Measurements from ENCODE around the gene HPS1.

HPS1 gene

DNA sequence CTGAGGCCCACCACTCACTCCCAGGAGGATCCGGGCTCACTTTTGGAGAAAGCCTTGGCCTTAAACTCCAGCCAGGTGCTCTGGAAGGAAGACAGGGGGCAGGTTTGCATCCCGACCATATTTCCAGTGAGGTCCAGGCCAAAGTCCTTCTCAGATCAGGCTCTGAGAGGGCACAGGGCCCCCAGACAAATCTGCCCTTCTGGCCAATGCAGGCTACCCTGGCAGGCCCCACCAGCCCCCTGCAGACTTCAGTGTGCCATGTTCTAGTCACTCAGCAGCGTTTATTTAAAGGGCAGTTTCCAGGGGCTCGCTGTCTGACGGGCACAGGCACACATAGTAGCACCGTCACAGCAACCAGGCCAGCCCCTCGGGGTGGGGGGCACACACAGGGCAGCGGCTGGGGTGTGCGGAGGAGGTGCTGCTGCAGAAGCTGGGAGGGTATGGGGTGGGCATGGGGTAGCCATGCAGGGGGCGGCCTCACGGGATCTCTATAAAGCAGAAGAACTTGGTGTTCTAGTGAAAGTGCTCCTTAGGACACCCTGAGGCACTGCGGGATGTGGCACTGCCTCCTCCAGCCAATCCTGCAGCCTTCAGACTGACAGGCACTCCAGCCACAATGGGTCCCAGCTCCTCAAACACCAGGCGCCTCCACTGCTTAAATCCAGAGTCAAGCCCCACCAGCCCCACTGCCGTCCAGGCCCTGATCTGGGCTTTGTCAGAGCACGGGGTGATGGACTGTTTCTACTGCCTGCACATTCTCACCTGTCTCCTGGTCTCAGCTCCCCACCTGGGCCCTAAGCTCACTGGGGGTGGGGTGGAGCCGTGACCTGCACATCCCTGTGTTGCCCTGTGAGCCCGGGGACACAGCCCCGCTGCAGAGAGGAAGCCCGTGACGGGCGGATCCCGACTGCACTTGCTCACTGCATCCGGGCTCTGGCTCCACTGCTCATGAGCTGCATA is 22.2 kb downstream of the HPS1 start:
- Histone ChIP-seq H3K27ac (ENCODE audit: low read depth, low read length) (no peak overlapping the region), H3K36me3 (ENCODE audit: control insufficient read depth in 5 of 5, insufficient read depth in 5 of 5, low read length in 5 of 5) (peaks cover 13 to 95% (median 65%) of the 10 kb centered on the region in 5 donors), H3K4me1 (ENCODE audit: control insufficient read depth in 5 of 5, insufficient read depth in 5 of 5, low read length in 5 of 5) (peaks cover 0 to 2% (median 0%) of the 10 kb centered on the region in 5 donors)

DNA sequence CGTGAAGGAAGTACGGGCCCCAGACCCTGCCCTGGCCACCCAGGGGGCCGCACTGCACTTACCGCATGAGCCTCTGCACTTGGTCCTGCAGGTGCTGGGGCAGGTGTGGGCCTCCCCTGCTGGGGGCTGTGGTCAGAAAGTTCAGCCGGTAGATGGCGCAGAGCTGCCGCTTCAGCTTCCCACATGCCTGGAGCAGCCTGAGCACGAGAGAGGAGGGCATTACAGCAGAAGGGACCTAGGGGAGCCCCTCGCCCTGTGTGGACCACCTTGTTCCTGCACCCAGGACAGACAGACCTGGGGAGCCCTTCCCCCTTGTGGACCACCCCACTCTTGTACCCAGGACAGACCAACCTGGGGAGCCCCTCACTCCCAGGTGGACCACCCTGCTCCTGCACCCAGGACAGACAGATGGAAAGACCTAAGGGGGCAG is 23.0 kb downstream of the HPS1 start:
- H3K27me3 ChIP-seq (ENCODE audit: control insufficient read depth in 5 of 5, insufficient read depth in 4 of 5, low read length in 5 of 5) = no peaks in the 10 kb centered on the region
- peaks cover 13 to 98% (median 69%) of the 10 kb centered on the region in 5 donors for H3K36me3 ChIP-seq (ENCODE audit: control insufficient read depth in 5 of 5, insufficient read depth in 5 of 5, low read length in 5 of 5)
- no peaks in the 10 kb centered on the region for H3K9me3 ChIP-seq (ENCODE audit: control insufficient read depth in 5 of 5, low read length in 5 of 5)
- H3K9ac ChIP-seq (ENCODE audit: low read length in 5 of 5) = no peak overlapping the region
- H3K27ac ChIP-seq (ENCODE audit: low read depth, low read length) = no peak overlapping the region
- peaks cover 0 to 2% (median 0%) of the 10 kb centered on the region in 5 donors for H3K4me1 ChIP-seq (ENCODE audit: control insufficient read depth in 5 of 5, insufficient read depth in 5 of 5, low read length in 5 of 5)
- H3K4me3 ChIP-seq (ENCODE audit: low read depth in 1 of 5, low read length in 5 of 5) = no peak overlapping the region

More for the DNA sequence above, 22.2 kb downstream of the HPS1 start:
- no peaks in the 10 kb centered on the region for H3K9me3 ChIP-seq (ENCODE audit: control insufficient read depth in 5 of 5, low read length in 5 of 5)
- no peak overlapping the region for H3K9ac ChIP-seq (ENCODE audit: low read length in 5 of 5)
- no peak overlapping the region for H3K4me3 ChIP-seq (ENCODE audit: low read depth in 1 of 5, low read length in 5 of 5)
- H3K27me3 ChIP-seq (ENCODE audit: control insufficient read depth in 5 of 5, insufficient read depth in 4 of 5, low read length in 5 of 5) = no peaks in the 10 kb centered on the region

DNA sequence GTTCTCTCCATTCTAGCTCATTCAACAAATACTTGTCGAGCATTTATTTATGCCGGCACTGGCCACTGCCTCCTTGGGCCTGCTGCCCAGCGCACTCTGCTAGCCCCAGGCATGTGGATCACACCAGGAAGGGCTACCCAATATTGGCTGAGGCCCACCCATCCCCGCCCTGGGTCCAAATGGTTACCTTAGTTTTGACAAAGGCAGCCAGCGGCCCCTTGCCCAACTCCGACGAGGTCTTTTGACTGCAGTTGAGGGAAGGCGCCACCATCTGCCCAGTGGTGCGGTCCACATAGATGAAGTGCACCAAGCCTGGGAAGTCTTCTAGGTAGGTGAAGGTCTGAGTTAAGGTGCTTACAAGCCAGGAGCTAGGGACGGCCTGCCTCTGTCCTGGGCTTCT is 24.6 kb downstream of the HPS1 start:
- H3K27ac ChIP-seq (ENCODE audit: low read depth, low read length) = no peak overlapping the region
- H3K4me3 ChIP-seq (ENCODE audit: low read depth in 1 of 5, low read length in 5 of 5) = no peak overlapping the region
- H3K9me3 ChIP-seq (ENCODE audit: control insufficient read depth in 5 of 5, low read length in 5 of 5) = no peaks in the 10 kb centered on the region
- H3K9ac ChIP-seq (ENCODE audit: low read length in 5 of 5) = no peak overlapping the region
- peaks cover 10 to 98% (median 70%) of the 10 kb centered on the region in 5 donors for H3K36me3 ChIP-seq (ENCODE audit: control insufficient read depth in 5 of 5, insufficient read depth in 5 of 5, low read length in 5 of 5)
- H3K4me1 ChIP-seq (ENCODE audit: control insufficient read depth in 5 of 5, insufficient read depth in 5 of 5, low read length in 5 of 5) = peaks cover 0 to 2% (median 0%) of the 10 kb centered on the region in 5 donors
- H3K27me3 ChIP-seq (ENCODE audit: control insufficient read depth in 5 of 5, insufficient read depth in 4 of 5, low read length in 5 of 5) = no peaks in the 10 kb centered on the region

DNA sequence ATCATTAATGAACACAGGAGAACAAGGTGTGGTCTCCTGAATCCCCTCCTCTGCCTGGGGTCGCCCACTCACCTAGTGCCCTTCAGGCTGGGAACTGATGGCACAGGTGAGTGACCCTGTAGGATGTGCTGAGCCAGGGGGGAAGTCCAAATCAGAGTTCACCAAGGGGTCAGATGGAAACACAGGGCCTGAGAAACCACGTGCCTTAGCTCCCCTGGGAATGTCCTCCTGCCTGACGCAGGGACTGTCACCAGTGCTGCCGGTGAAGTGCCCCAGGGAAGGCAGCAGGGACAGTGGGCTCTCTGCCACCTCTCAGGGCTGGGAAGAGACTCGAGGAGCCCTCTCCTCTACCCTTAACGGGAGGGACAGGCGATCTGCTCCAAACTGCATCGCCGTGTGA is 25.9 kb downstream of the HPS1 start:
- peaks cover 6 to 95% (median 75%) of the 10 kb centered on the region in 5 donors for H3K36me3 ChIP-seq (ENCODE audit: control insufficient read depth in 5 of 5, insufficient read depth in 5 of 5, low read length in 5 of 5)
- H3K4me1 ChIP-seq (ENCODE audit: control insufficient read depth in 5 of 5, insufficient read depth in 5 of 5, low read length in 5 of 5) = peaks cover 1 to 4% (median 3%) of the 10 kb centered on the region in 5 donors
- H3K27ac ChIP-seq (ENCODE audit: low read depth, low read length) = no peak overlapping the region
- H3K27me3 ChIP-seq (ENCODE audit: control insufficient read depth in 5 of 5, insufficient read depth in 4 of 5, low read length in 5 of 5) = no peaks in the 10 kb centered on the region
- H3K4me3 ChIP-seq (ENCODE audit: low read depth in 1 of 5, low read length in 5 of 5) = no peak overlapping the region
- no peak overlapping the region for H3K9ac ChIP-seq (ENCODE audit: low read length in 5 of 5)
- no peaks in the 10 kb centered on the region for H3K9me3 ChIP-seq (ENCODE audit: control insufficient read depth in 5 of 5, low read length in 5 of 5)

DNA sequence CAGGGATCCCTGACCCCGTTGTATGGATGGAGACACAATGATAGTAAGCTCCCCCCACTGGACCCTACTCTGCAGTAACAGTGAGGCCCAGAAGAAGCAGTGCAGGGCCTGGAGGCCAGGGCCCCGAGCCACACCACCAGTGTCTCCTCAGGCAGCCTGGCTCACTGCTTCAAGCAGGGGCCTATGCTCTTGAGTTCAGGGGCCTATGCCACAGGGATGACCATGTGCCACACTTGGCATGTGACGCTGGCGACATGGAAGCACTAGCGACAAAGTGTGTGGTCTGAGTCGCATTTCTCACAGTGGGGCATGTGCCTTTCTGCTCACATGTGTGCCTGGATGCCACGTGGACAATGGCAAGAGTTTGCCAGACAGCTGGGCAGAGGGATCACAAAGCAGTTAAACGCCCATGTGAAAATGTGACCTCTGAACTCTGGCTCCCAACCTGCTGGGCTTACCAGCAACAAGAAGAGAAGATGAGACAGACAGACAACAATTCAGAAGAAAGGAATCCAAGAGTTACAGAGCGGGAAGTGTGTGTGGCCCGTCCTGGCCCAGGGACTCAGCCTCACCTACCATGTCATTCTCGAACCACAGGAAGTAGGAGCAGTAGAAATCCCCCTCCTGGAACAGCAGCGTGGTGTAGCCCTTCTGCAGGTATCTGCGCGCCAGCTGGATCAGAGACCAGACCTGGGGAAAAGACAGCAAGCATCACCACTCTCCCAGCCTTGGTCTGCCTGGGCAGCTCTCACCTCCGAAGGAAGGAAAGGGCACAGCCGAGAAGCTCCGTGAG is 27.1 kb downstream of the HPS1 start:
- Histone ChIP-seq H3K4me1 (ENCODE audit: control insufficient read depth in 5 of 5, insufficient read depth in 5 of 5, low read length in 5 of 5) (peaks cover 5 to 14% (median 13%) of the 10 kb centered on the region in 5 donors), H3K27me3 (ENCODE audit: control insufficient read depth in 5 of 5, insufficient read depth in 4 of 5, low read length in 5 of 5) (no peaks in the 10 kb centered on the region), H3K9me3 (ENCODE audit: control insufficient read depth in 5 of 5, low read length in 5 of 5) (no peaks in the 10 kb centered on the region), H3K36me3 (ENCODE audit: control insufficient read depth in 5 of 5, insufficient read depth in 5 of 5, low read length in 5 of 5) (peaks cover 6 to 84% (median 68%) of the 10 kb centered on the region in 5 donors), H3K4me3 (ENCODE audit: low read depth in 1 of 5, low read length in 5 of 5) (no peak overlapping the region), H3K9ac (ENCODE audit: low read length in 5 of 5) (no peak overlapping the region), H3K27ac (ENCODE audit: low read depth, low read length) (no peak overlapping the region)

DNA sequence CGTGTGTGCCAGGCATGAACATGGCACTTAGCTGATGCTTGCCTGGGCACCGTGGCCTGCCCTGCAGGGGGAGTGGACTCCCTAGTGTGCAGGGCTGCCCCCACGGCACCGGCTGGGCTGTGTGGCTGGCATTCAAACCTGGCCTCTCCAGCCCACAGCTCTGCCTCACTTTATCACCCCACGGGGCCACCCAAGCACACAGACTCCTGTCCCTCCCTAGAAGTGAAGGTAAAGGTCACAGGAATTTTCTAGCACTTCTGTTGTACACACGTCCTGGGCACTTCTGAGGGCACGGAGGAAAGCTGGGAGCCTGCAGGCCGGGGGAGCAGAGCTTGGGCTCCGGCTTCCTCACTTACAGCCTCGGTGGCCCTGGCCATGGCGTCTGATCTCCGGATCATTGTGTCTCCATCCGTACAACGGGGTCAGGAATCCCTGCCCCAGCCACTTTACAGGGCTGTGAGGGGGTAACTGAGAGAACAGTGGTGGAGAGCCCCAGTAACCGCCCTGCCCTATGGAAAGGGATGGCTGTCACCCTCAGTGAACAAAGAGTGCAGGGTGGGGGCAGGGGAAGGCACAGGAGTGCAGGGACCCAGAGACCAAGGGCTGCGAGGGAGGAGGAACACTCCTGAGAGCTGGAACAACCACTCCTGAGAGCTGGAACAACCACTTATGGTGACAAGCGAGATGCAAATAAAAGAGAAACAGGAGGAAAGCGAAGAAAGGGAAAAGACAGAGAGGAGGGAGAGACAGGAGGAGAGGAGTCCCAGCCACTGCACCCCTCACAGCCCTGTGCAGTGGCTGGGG is 27.9 kb downstream of the HPS1 start:
- Histone ChIP-seq H3K4me3 (ENCODE audit: low read depth in 1 of 5, low read length in 5 of 5) (no peak overlapping the region), H3K27ac (ENCODE audit: low read depth, low read length) (no peak overlapping the region), H3K4me1 (ENCODE audit: control insufficient read depth in 5 of 5, insufficient read depth in 5 of 5, low read length in 5 of 5) (peaks cover 5 to 22% (median 21%) of the 10 kb centered on the region in 5 donors), H3K27me3 (ENCODE audit: control insufficient read depth in 5 of 5, insufficient read depth in 4 of 5, low read length in 5 of 5) (no peaks in the 10 kb centered on the region), H3K9me3 (ENCODE audit: control insufficient read depth in 5 of 5, low read length in 5 of 5) (no peaks in the 10 kb centered on the region), H3K9ac (ENCODE audit: low read length in 5 of 5) (no peak overlapping the region), H3K36me3 (ENCODE audit: control insufficient read depth in 5 of 5, insufficient read depth in 5 of 5, low read length in 5 of 5) (peaks cover 6 to 76% (median 60%) of the 10 kb centered on the region in 5 donors)

DNA sequence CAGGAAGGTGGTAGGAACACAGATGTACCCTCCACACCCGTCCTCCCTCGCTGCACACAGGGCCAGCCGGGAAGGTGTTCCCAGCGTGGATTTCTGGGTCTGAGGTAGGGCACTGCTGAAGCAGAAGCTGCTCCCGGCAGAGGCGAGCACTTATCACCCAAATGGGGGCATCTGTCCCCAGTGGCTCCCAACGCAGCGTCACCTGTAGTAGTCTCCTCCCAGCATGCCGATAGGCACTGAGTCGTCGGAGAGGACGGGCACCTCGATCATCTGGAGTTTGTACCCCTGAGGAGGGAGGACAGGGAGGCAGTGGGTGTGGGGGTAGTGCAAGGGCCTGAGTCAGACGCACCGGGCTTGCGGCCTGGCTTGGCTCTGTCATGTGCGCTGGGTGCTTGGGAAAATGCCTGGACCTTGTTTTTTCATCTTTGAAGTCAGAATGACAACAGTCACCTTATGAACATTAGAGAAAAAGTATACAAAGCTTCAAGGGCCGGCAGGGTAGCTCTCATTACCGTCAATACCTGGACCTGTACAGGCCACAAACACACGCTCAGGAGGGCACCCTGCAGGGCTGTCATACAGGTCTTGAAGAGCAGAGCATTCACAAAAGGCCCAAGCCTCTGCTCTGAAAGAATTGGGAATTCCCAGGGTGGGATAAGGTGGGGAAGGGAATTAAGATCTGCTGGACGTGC is 28.6 kb downstream of the HPS1 start:
- H3K27ac ChIP-seq (ENCODE audit: low read depth, low read length) = no peak overlapping the region
- no peak overlapping the region for H3K4me3 ChIP-seq (ENCODE audit: low read depth in 1 of 5, low read length in 5 of 5)
- H3K36me3 ChIP-seq (ENCODE audit: control insufficient read depth in 5 of 5, insufficient read depth in 5 of 5, low read length in 5 of 5) = peaks cover 6 to 68% (median 53%) of the 10 kb centered on the region in 5 donors
- H3K9ac ChIP-seq (ENCODE audit: low read length in 5 of 5) = no peak overlapping the region
- H3K27me3 ChIP-seq (ENCODE audit: control insufficient read depth in 5 of 5, insufficient read depth in 4 of 5, low read length in 5 of 5) = no peaks in the 10 kb centered on the region
- H3K9me3 ChIP-seq (ENCODE audit: control insufficient read depth in 5 of 5, low read length in 5 of 5) = no peaks in the 10 kb centered on the region
- peaks cover 5 to 24% (median 23%) of the 10 kb centered on the region in 5 donors for H3K4me1 ChIP-seq (ENCODE audit: control insufficient read depth in 5 of 5, insufficient read depth in 5 of 5, low read length in 5 of 5)

DNA sequence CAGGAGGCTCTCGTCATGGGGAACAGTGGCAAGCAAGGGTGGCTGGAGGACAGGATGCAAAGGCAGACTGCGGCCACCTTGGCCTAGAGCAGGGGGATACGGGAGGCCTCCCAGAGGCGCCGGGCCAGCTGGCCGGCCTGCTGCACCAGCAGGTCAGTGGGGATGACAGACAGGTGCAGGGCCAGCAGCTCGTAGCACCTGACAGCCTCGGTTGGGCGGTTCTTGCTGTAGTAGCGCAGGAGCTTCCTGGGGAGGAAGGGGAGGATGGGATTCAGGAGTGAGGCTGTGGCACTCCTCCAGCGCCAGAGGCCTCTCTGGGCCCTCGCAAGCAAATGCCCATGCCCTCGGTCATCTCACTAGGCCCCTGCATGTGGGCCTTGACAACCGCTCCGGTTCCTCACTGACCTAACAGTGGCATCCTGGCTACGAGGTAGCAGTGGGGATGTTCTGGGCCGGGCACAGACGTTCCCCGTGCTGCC is 29.2 kb downstream of the HPS1 start:
- H3K27me3 ChIP-seq (ENCODE audit: control insufficient read depth in 5 of 5, insufficient read depth in 4 of 5, low read length in 5 of 5) = no peaks in the 10 kb centered on the region
- H3K9me3 ChIP-seq (ENCODE audit: control insufficient read depth in 5 of 5, low read length in 5 of 5) = no peaks in the 10 kb centered on the region
- peaks cover 6 to 62% (median 50%) of the 10 kb centered on the region in 5 donors for H3K36me3 ChIP-seq (ENCODE audit: control insufficient read depth in 5 of 5, insufficient read depth in 5 of 5, low read length in 5 of 5)
- H3K4me1 ChIP-seq (ENCODE audit: control insufficient read depth in 5 of 5, insufficient read depth in 5 of 5, low read length in 5 of 5) = peaks cover 5 to 30% (median 23%) of the 10 kb centered on the region in 5 donors
- H3K4me3 ChIP-seq (ENCODE audit: low read depth in 1 of 5, low read length in 5 of 5) = no peak overlapping the region
- no peak overlapping the region for H3K9ac ChIP-seq (ENCODE audit: low read length in 5 of 5)
- H3K27ac ChIP-seq (ENCODE audit: low read depth, low read length) = no peak overlapping the region
